Liver (tissue), 9 donors: ENCODE results near the gene SPTAN1. TPM values are rescaled to one million over a fixed set of nuclear protein-coding genes. Genes with fewer than 3 reads are reported as not detected.
"Not testable (repeated sequence)": the region's sequence is repeated elsewhere in the genome, so short reads cannot be mapped to it uniquely, and the experiment has no call there.

Source experiments
- DNase-seq: peaks from one replicate; pipeline ENCODE4 v3.0.0-alpha.2; 2017; ENCODE audit warnings: low spot score
- H3K27ac ChIP-seq, 2 donors: one replicate each; pipeline ENCODE4 v1.7.0; 2013; ENCODE audit warnings: inconsistent platforms in 2 of 2, low read length in 2 of 2, control low read depth in 1 of 2, low read depth in 1 of 2, mild to moderate bottlenecking in 1 of 2
- H3K27me3 ChIP-seq, 4 donors: one replicate each; pipeline versions ENCODE4 v1.6.1 to v1.7.0; 2013; ENCODE audit warnings: low read length in 3 of 4, inconsistent platforms in 1 of 4, mild to moderate bottlenecking in 1 of 4, moderate library complexity in 1 of 4; ENCODE audit not compliant: control insufficient read depth in 4 of 4, insufficient read depth in 4 of 4
- H3K36me3 ChIP-seq, 4 donors: one replicate each; pipeline versions ENCODE4 v1.6.1 to v1.7.0; 2013; ENCODE audit warnings: low read length in 3 of 4, mild to moderate bottlenecking in 3 of 4, low read depth in 1 of 4, moderate library complexity in 1 of 4; ENCODE audit not compliant: control insufficient read depth in 4 of 4, insufficient read depth in 3 of 4
- H3K4me1 ChIP-seq, 4 donors: one replicate each; pipeline versions ENCODE4 v1.6.1 to v1.7.0; 2013; ENCODE audit warnings: low read length in 3 of 4, mild to moderate bottlenecking in 3 of 4, moderate library complexity in 1 of 4; ENCODE audit not compliant: control insufficient read depth in 4 of 4, insufficient read depth in 4 of 4
- H3K4me3 ChIP-seq, 3 donors: one replicate each; pipeline versions ENCODE4 v1.6.1 to v1.7.0; 2013; ENCODE audit warnings: low read length in 3 of 3, control low read depth in 1 of 3, low read depth in 1 of 3, mild to moderate bottlenecking in 1 of 3
- H3K9ac ChIP-seq, 2 donors: one replicate each; pipeline ENCODE4 v1.7.0; 2013; ENCODE audit warnings: low read length in 2 of 2, mild to moderate bottlenecking in 2 of 2, moderate library complexity in 2 of 2, control low read depth in 1 of 2, low read depth in 1 of 2
- H3K9me3 ChIP-seq, 4 donors: one replicate each; pipeline versions ENCODE4 v1.6.1 to v1.7.0; 2013; ENCODE audit warnings: low read length in 3 of 4; ENCODE audit not compliant: control insufficient read depth in 4 of 4
- CTCF ChIP-seq: fragments of 150-350 bp; IDR thresholded peaks from 2 replicates; pipeline ENCODE4 v1.5.1; 2017; ENCODE audit warnings: improper control_type of control experiment, low read depth, low read length; ENCODE audit not compliant: missing input control
- FOXA1 ChIP-seq: IDR thresholded peaks from 2 replicates; pipeline ENCODE4 v1.6.1; 2016; ENCODE audit warnings: antibody characterized with exemption
- FOXA2 ChIP-seq: IDR thresholded peaks from 2 replicates; pipeline ENCODE4 v1.6.1; 2016; ENCODE audit warnings: antibody characterized with exemption
- GABPA ChIP-seq, 2 donors: IDR thresholded peaks in 1 of 2; conservative IDR thresholded peaks in 1 of 2; 2 replicates each; pipeline ENCODE4 v1.6.1; 2016; ENCODE audit warnings: antibody characterized with exemption in 2 of 2, mild to moderate bottlenecking in 1 of 2, moderate library complexity in 1 of 2
- HNF4A ChIP-seq, 2 donors: conservative IDR thresholded peaks; 2 replicates each; pipeline ENCODE4 v1.6.1; 2016; ENCODE audit warnings: antibody characterized with exemption in 2 of 2, mild to moderate bottlenecking in 2 of 2
- HNF4G ChIP-seq: IDR thresholded peaks from 2 replicates; pipeline ENCODE4 v1.6.1; 2016; ENCODE audit warnings: antibody characterized with exemption
- JUND ChIP-seq, 2 donors: IDR thresholded peaks; 2 replicates each; pipeline ENCODE4 v1.6.1; 2016; ENCODE audit warnings: antibody characterized with exemption in 2 of 2
- MAX ChIP-seq: IDR thresholded peaks from 2 replicates; pipeline ENCODE4 v1.6.1; 2016; ENCODE audit warnings: antibody characterized with exemption
- NR2F2 ChIP-seq: IDR thresholded peaks from 2 replicates; pipeline ENCODE4 v1.6.1; 2016; ENCODE audit warnings: antibody characterized with exemption
- RAD21 ChIP-seq, 2 donors: IDR thresholded peaks; 2 replicates each; pipeline ENCODE4 v1.6.1; 2016; ENCODE audit warnings: antibody characterized with exemption in 2 of 2, mild to moderate bottlenecking in 2 of 2
- RXRA ChIP-seq, 2 donors: IDR thresholded peaks; 2 replicates each; pipeline ENCODE4 v1.6.1; 2017 to 2018; ENCODE audit warnings: antibody characterized with exemption in 2 of 2, mild to moderate bottlenecking in 1 of 2
- SP1 ChIP-seq: IDR thresholded peaks from 2 replicates; pipeline ENCODE4 v1.6.1; 2018; ENCODE audit warnings: antibody characterized with exemption, mild to moderate bottlenecking
- TAF1 ChIP-seq: conservative IDR thresholded peaks from 2 replicates; pipeline ENCODE4 v1.6.1; 2016; ENCODE audit warnings: antibody characterized with exemption, mild to moderate bottlenecking
- YY1 ChIP-seq: IDR thresholded peaks from 2 replicates; pipeline ENCODE4 v1.6.1; 2016; ENCODE audit warnings: antibody characterized with exemption, mild to moderate bottlenecking
- WGBS: extraction: QIAGEN DNeasy Blood & Tissue Kit; methylation state at CpG from one replicate; pipeline ENCODE4 v1.1.7; 2013; 5-methylcytosine and 5-hydroxymethylcytosine counted together
- polyA plus RNA-seq, 2 donors: library from polyadenylated mRNA; stranded (reverse) in 1 of 2; unstranded in 1 of 2; fragments of 200-250 nt in 1 of 2; fragments of >200 nt in 1 of 2; fragmentation: Nextera tagmentation in 1 of 2; extraction: Ambion mirVana in 1 of 2; gene quantifications; one replicate each; pipeline versions ENCODE4 v1.2.1 to v1.2.3, GENCODE V29; 2013 to 2015
- total RNA-seq, 2 donors: library from RNA; depleted of rRNA; stranded (reverse); fragments of >200 nt; gene quantifications; one replicate each; pipeline ENCODE4 v1.2.3, GENCODE V29; 2014
- donor health status: healthy.
- donor health status: healthy.
- donor health status: healthy.
- donor health status: healthy.
- donor health status: healthy.

The SPTAN1 gene
- total and polyA plus RNA-seq, 4 donors, result 31.3 to 86.5 (median 60.4) TPM

- peaks cover 18 to 77% (median 69%) of the 10 kb centered on the region in 4 donors for H3K36me3 ChIP-seq
- no peak for DNase-seq
- no peaks in the 10 kb centered on the region for H3K9me3 ChIP-seq
- no peak overlapping the region for H3K4me3 ChIP-seq
- H3K27ac ChIP-seq, result peak overlapping the region; percentile 52 to 81
- H3K9ac ChIP-seq, result no peak overlapping the region
- TF ChIP-seq HNF4A (conservative IDR thresholded peaks at IDR 0.05) (peak in 1 of 2 donors; percentile 33), RXRA (IDR thresholded peaks at IDR 0.05) (peak in 1 of 2 donors; percentile 58), MAX (no peak), HNF4G (no peak), RAD21 (IDR thresholded peaks at IDR 0.05) (peak in 1 of 2 donors; percentile 8)
- peaks cover 6 to 30% (median 26%) of the 10 kb centered on the region in 4 donors for H3K4me1 ChIP-seq
- WGBS, result 25% methylated on average over 1 of the region's 1 CpG
- no peaks in the 10 kb centered on the region for H3K27me3 ChIP-seq
Measured at GRCh38 chr9:128579194-128579593, 26.8 kb downstream of the SPTAN1 start.

GRCh38 chr9:128580731-128581130 is 28.3 kb downstream of the SPTAN1 start:
- TF ChIP-seq TAF1 (no peak), YY1 (no peak), HNF4G (no peak), FOXA1 (no peak), HNF4A (conservative IDR thresholded peaks at IDR 0.05) (no peak), JUND (IDR thresholded peaks at IDR 0.05) (no peak), GABPA (IDR thresholded peaks at IDR 0.05 in 1 of 2, conservative IDR thresholded peaks at IDR 0.05 in 1 of 2) (no peak), FOXA2 (no peak), CTCF (no peak), SP1 (no peak), NR2F2 (no peak)
- H3K4me3 ChIP-seq, result no peak overlapping the region
- H3K4me1 ChIP-seq, result peaks cover 6 to 32% (median 26%) of the 10 kb centered on the region in 4 donors
- no peaks in the 10 kb centered on the region for H3K9me3 ChIP-seq
- DNase-seq, result no peak
- 95% methylated on average over 10 of the region's 10 CpGs for WGBS
- H3K27ac ChIP-seq, result no peak overlapping the region
- H3K27me3 ChIP-seq, result no peaks in the 10 kb centered on the region
- H3K9ac ChIP-seq, result no peak overlapping the region
- peaks cover 17 to 81% (median 71%) of the 10 kb centered on the region in 4 donors for H3K36me3 ChIP-seq

- peaks cover 17 to 85% (median 68%) of the 10 kb centered on the region in 4 donors for H3K36me3 ChIP-seq
- not testable (repeated sequence) for H3K4me3 ChIP-seq, H3K9ac ChIP-seq, H3K9me3 ChIP-seq, H3K4me1 ChIP-seq, DNase-seq, H3K27ac ChIP-seq, H3K27me3 ChIP-seq
- WGBS, result 54% methylated on average over 8 of the region's 8 CpGs
- TF ChIP-seq HNF4A (conservative IDR thresholded peaks at IDR 0.05), result peak in 1 of 2 donors; percentile 7
- peak in 1 of 2 donors; percentile 25 for TF ChIP-seq RXRA (IDR thresholded peaks at IDR 0.05)
Measured at GRCh38 chr9:128585155-128585554, 32.8 kb downstream of the SPTAN1 start.
